Breast epithelium (tissue), 3 donors: ENCODE measurements around the gene R3HDM4.

Experiments used
- CTCF ChIP-seq, 3 donors: fragments of 450-650 bp; IDR thresholded peaks; one replicate each; pipeline ENCODE4 v1.5.1; 2016 to 2017; ENCODE audit warnings: antibody characterized with exemption in 3 of 3, mild to moderate bottlenecking in 3 of 3, moderate library complexity in 3 of 3
- POLR2A ChIP-seq: fragments of 450-650 bp; IDR thresholded peaks from one replicate; pipeline ENCODE4 v1.6.1; 2016; ENCODE audit warnings: antibody characterized with exemption, mild to moderate bottlenecking, moderate library complexity
- POLR2AphosphoS5 ChIP-seq, 3 donors: sonication (generic); formaldehyde crosslinking; IDR thresholded peaks; one replicate each; pipeline ENCODE4 v1.6.1; 2017; ENCODE audit warnings: antibody characterized with exemption in 3 of 3

DNA sequence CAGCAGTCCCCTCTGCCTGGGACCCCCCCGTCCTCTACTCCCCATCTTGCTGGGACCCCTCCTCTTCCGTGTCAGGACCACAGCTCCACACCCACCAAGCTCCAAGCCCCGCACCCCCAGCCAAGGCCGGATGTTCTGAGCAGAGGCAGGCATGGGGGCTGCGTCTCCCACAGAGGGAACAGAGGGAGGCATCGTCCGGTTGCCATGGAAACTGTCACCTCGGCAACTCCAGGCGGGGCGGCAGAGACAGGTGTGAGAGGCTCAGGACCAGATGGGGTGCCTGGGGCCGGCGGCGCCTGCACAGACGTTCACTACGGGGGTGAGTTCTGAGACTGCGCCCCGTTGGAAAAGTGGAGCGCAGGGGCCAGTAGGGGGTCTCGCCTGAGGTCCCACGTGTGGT, 14.4 kb downstream of the R3HDM4 start:
- TF ChIP-seq CTCF (IDR thresholded peaks at IDR 0.05) (no peak), POLR2A (no peak), POLR2AphosphoS5 (IDR thresholded peaks at IDR 0.05) (no peak)
